Right lobe of liver (tissue), 6 donors: ENCODE data around the gene LHX1. TPM values are rescaled to one million over a fixed set of nuclear protein-coding genes. Genes with fewer than 3 reads are reported as not detected.

ENCODE experiments used
- ATAC-seq, 4 donors: fragments of 200-7000 bp; cut with Tn5 transposase; one replicate each; pipeline ENCODE4 v1.9.1; 2020; ENCODE audit warnings: mild to moderate bottlenecking in 4 of 4, moderate library complexity in 4 of 4
- DNase-seq, 3 donors: peaks; one replicate each; pipeline ENCODE4 v3.0.0-alpha.2; 2020
- H3K27ac ChIP-seq, 3 donors: fragments of 200-600 bp; one replicate each; pipeline ENCODE4 v1.8.0; 2022
- H3K27me3 ChIP-seq, 2 donors: fragments of 200-600 bp; one replicate each; pipeline ENCODE4 v1.8.0; 2022
- H3K36me3 ChIP-seq, 4 donors: fragments of 200-600 bp; sonication (generic) in 1 of 4; one replicate each; pipeline versions ENCODE4 v1.5.1 to v1.8.0; 2017 to 2022; ENCODE audit warnings: control low read depth in 1 of 4
- H3K4me1 ChIP-seq, 4 donors: fragments of 200-600 bp; sonication (generic) in 1 of 4; one replicate each; pipeline versions ENCODE4 v1.5.1 to v1.8.0; 2017 to 2022; ENCODE audit warnings: control low read depth in 1 of 4
- H3K4me3 ChIP-seq, 3 donors: fragments of 200-600 bp; one replicate each; pipeline ENCODE4 v1.8.0; 2022
- H3K9me3 ChIP-seq, 4 donors: fragments of 200-600 bp; sonication (generic) in 1 of 4; one replicate each; pipeline versions ENCODE4 v1.5.1 to v1.8.0; 2017 to 2022; ENCODE audit warnings: control low read depth in 1 of 4
- CTCF ChIP-seq, 4 donors: fragments of 200-600 bp in 3 of 4; fragments of 450-650 bp in 1 of 4; IDR thresholded peaks; one replicate each; pipeline versions ENCODE4 v1.5.1 to v1.8.0; 2016 to 2022; ENCODE audit warnings: antibody characterized with exemption in 4 of 4, mild to moderate bottlenecking in 2 of 4
- POLR2A ChIP-seq: fragments of 450-650 bp; IDR thresholded peaks from one replicate; pipeline ENCODE4 v1.6.1; 2017; ENCODE audit warnings: antibody characterized with exemption, mild to moderate bottlenecking
- WGBS: methylation state at CpG from one replicate; pipeline ENCODE4 v1.1.6; 2018; ENCODE audit warnings: low coverage, low lambda C conversion rate; ENCODE audit not compliant: insufficient coverage; ENCODE audit errors: missing lambda C conversion rate; 5-methylcytosine and 5-hydroxymethylcytosine counted together
- intact Hi-C, 2 donors: fragments of 100-400 bp; cut with DNase I; formaldehyde crosslinking; loops; one replicate each; pipeline versions ENCODE4 v1.11.2 to v1.14.1; 2022
- total RNA-seq, 6 experiments: library from RNA; depleted of rRNA in 2 of 6; stranded (reverse); fragments of >200 nt in 2 of 6; fragmentation: NEBNext Ultra II Directional in 3 of 6; extraction: Animal tissue kit (Norgen Biotek cat#: 25700) in 3 of 6; gene quantifications; one replicate each; pipeline versions ENCODE4 v1.1.0 to v1.2.4, GENCODE V29; 2016 to 2023
- donor health status: DM: no; HTN: yes; CAD: no.
- donor health status: DM: no; HTN: no; CAD: no.
- donor health status: DM: no; HTN: no; CAD: no.
- donor health status: DM: no; HTN: yes; CAD: no.
- donor health status: DM: no; HTN: yes; CAD: no.

The LHX1 gene
- total RNA-seq, 6 experiments from 2014 or later: not detected

- Histone ChIP-seq H3K4me3 (no peak overlapping the region), H3K27ac (no peak overlapping the region)
- WGBS: 3% methylated on average over 14 of the region's 36 CpGs
Observed at GRCh38 chr17:36937959-36938565, 787 bp downstream of the LHX1 start.

GRCh38 chr17:36938566-36939051 is 1.3 kb downstream of the LHX1 start:
- no peak overlapping the region for H3K27ac ChIP-seq
- no peaks in the 10 kb centered on the region for H3K9me3 ChIP-seq
- ATAC-seq (peak in 1 of 4 donors; percentile 26), DNase-seq (no peak)
- H3K36me3 ChIP-seq: no peaks in the 10 kb centered on the region
- H3K27me3 ChIP-seq: peaks cover 55 to 89% of the 10 kb centered on the region in 2 donors
- intact Hi-C loops: no loop called here
- no peak overlapping the region for H3K4me3 ChIP-seq
- H3K4me1 ChIP-seq: peaks cover 0 to 46% (median 8%) of the 10 kb centered on the region in 4 donors
- TF ChIP-seq POLR2A (no peak), CTCF (IDR thresholded peaks at IDR 0.05) (no peak)
- WGBS: 3% methylated on average over 11 of the region's 25 CpGs

More at GRCh38 chr17:36937959-36938565, 787 bp downstream of the LHX1 start:
- DNase-seq (peak; percentile 62 to 81 (median 76)), ATAC-seq (peak; percentile 72 to 87 (median 78))
- H3K36me3 ChIP-seq: no peaks in the 10 kb centered on the region
- peaks cover 0 to 46% (median 8%) of the 10 kb centered on the region in 4 donors for H3K4me1 ChIP-seq
- peaks cover 55 to 88% of the 10 kb centered on the region in 2 donors for H3K27me3 ChIP-seq
- TF ChIP-seq CTCF (IDR thresholded peaks at IDR 0.05) (peak in 3 of 4 donors; percentile 9 to 23 (median 16)), POLR2A (no peak)
- intact Hi-C loops: no loop called here
- no peaks in the 10 kb centered on the region for H3K9me3 ChIP-seq

GRCh38 chr17:36939052-36939801 is 2.0 kb downstream of the LHX1 start:
- ATAC-seq: no peak
- DNase-seq: no peak
- H3K27ac ChIP-seq: no peak overlapping the region
- H3K4me3 ChIP-seq: no peak overlapping the region
- peaks cover 51 to 92% of the 10 kb centered on the region in 2 donors for H3K27me3 ChIP-seq
- peaks cover 0 to 41% (median 8%) of the 10 kb centered on the region in 4 donors for H3K4me1 ChIP-seq
- intact Hi-C loops: no loop called here
- H3K36me3 ChIP-seq: no peaks in the 10 kb centered on the region
- 6% methylated on average over 24 of the region's 43 CpGs for WGBS
- TF ChIP-seq POLR2A (no peak), CTCF (IDR thresholded peaks at IDR 0.05) (no peak)
- no peaks in the 10 kb centered on the region for H3K9me3 ChIP-seq

- peaks cover 0 to 39% (median 8%) of the 10 kb centered on the region in 4 donors for H3K4me1 ChIP-seq
- no peak for ATAC-seq
- TF ChIP-seq CTCF (IDR thresholded peaks at IDR 0.05) (no peak), POLR2A (no peak)
Observed at GRCh38 chr17:36939802-36940312, 2.6 kb downstream of the LHX1 start.

More at GRCh38 chr17:36939802-36940312, 2.6 kb downstream of the LHX1 start:
- 5% methylated on average over 24 of the region's 26 CpGs for WGBS
- no peak for DNase-seq
- no peak overlapping the region for H3K4me3 ChIP-seq
- H3K9me3 ChIP-seq: no peaks in the 10 kb centered on the region
- H3K36me3 ChIP-seq: no peaks in the 10 kb centered on the region
- H3K27me3 ChIP-seq: peaks cover 45 to 92% of the 10 kb centered on the region in 2 donors
- no peak overlapping the region for H3K27ac ChIP-seq
- intact Hi-C loops: loop anchor here (10.0 kb wide), 1 partner anchor 105 kb away; no protein-coding TSS in a partner anchor
